Neuronal stem cell (in vitro differentiated cells): ENCODE results near the gene AFAP1.
A peak's percentile ranks its signal among the peaks of the same experiment; 100 is the strongest.

Experiments used
- DNase-seq: peaks from one replicate; pipeline ENCODE4 v3.0.0-alpha.2; 2013; ENCODE audit warnings: low spot score
- H2AFZ ChIP-seq: one replicate; pipeline ENCODE4 v1.6.1; 2013; ENCODE audit warnings: mild to moderate bottlenecking, low read length, inconsistent platforms
- H2AK5ac ChIP-seq: 2 replicates; pipeline ENCODE4 v1.6.1; 2013; ENCODE audit warnings: low read depth, mild to moderate bottlenecking, inconsistent platforms, low read length, moderate library complexity, mixed read lengths
- H2BK120ac ChIP-seq: 2 replicates; pipeline ENCODE4 v1.6.1; 2013; ENCODE audit warnings: low read depth, mild to moderate bottlenecking, inconsistent platforms, low read length, moderate library complexity, mixed read lengths
- H2BK12ac ChIP-seq: one replicate; pipeline ENCODE4 v1.6.1; 2013; ENCODE audit warnings: low read length, inconsistent platforms
- H2BK15ac ChIP-seq: 2 replicates; pipeline ENCODE4 v1.6.1; 2013; ENCODE audit warnings: mild to moderate bottlenecking, low read length, inconsistent platforms, mixed read lengths
- H2BK5ac ChIP-seq: one replicate; pipeline ENCODE4 v1.6.1; 2013; ENCODE audit warnings: inconsistent platforms, mild to moderate bottlenecking, low read length, moderate library complexity
- H3K14ac ChIP-seq: one replicate; pipeline ENCODE4 v1.6.1; 2013; ENCODE audit warnings: low read length, inconsistent platforms
- H3K18ac ChIP-seq: 2 replicates; pipeline ENCODE4 v1.6.1; 2013; ENCODE audit warnings: low read length, inconsistent platforms
- H3K23ac ChIP-seq: 2 replicates; pipeline ENCODE4 v1.6.1; 2013; ENCODE audit warnings: low read depth, mild to moderate bottlenecking, mixed read lengths, low read length, inconsistent platforms; ENCODE audit not compliant: poor library complexity
- H3K27ac ChIP-seq: replicated peaks from 3 replicates; pipeline ENCODE4 v1.5.1; 2013; ENCODE audit warnings: low read length, inconsistent platforms
- H3K27me3 ChIP-seq, 3 experiments: 2 replicates each; pipeline ENCODE4 v1.6.1; 2013; ENCODE audit warnings: low read length in 3 of 3, mild to moderate bottlenecking in 2 of 3, inconsistent platforms in 1 of 3, low read depth in 1 of 3, mixed read lengths in 1 of 3, moderate library complexity in 1 of 3; ENCODE audit not compliant: control insufficient read depth in 3 of 3, insufficient read depth in 3 of 3
- H3K36me3 ChIP-seq, 2 donors: replicated peaks in 1 of 2; 2 replicates each; pipeline ENCODE4 v1.6.1; 2013; ENCODE audit warnings: low read length in 2 of 2; ENCODE audit not compliant: control insufficient read depth in 2 of 2, insufficient read depth in 2 of 2
- H3K4ac ChIP-seq: 2 replicates; pipeline ENCODE4 v1.6.1; 2013; ENCODE audit warnings: inconsistent platforms, mild to moderate bottlenecking, low read length, moderate library complexity
- H3K4me1 ChIP-seq, 2 donors: 1 replicate in 1 of 2; 2 replicates in 1 of 2; pipeline ENCODE4 v1.6.1; 2013; ENCODE audit warnings: low read length in 2 of 2, low read depth in 1 of 2; ENCODE audit not compliant: control insufficient read depth in 2 of 2, insufficient read depth in 1 of 2
- H3K4me2 ChIP-seq: one replicate; pipeline ENCODE4 v1.6.1; 2013; ENCODE audit warnings: mild to moderate bottlenecking, low read length, inconsistent platforms; ENCODE audit not compliant: insufficient read depth, poor library complexity, severe bottlenecking
- H3K4me3 ChIP-seq, 2 donors: 2 replicates each; pipeline ENCODE4 v1.5.1; 2013; ENCODE audit warnings: low read length in 2 of 2, mild to moderate bottlenecking in 2 of 2, inconsistent platforms in 1 of 2, moderate library complexity in 1 of 2
- H3K79me1 ChIP-seq: one replicate; pipeline ENCODE4 v1.6.1; 2013; ENCODE audit warnings: low read depth, mild to moderate bottlenecking, inconsistent platforms, low read length, moderate library complexity
- H3K9ac ChIP-seq: one replicate; pipeline ENCODE4 v1.6.1; 2013; ENCODE audit warnings: mild to moderate bottlenecking, low read depth, low read length, inconsistent platforms; ENCODE audit not compliant: poor library complexity
- H3K9me3 ChIP-seq, 2 donors: replicated peaks in 1 of 2; 2 replicates each; pipeline versions ENCODE3 to v1.6.1; 2013; ENCODE audit warnings: low read length in 2 of 2, mild to moderate bottlenecking in 2 of 2, inconsistent platforms in 1 of 2, low read depth in 1 of 2, mixed read lengths in 1 of 2, moderate library complexity in 1 of 2; ENCODE audit not compliant: control insufficient read depth in 2 of 2, insufficient read depth in 1 of 2
- H4K8ac ChIP-seq: one replicate; pipeline ENCODE4 v1.6.1; 2013; ENCODE audit warnings: low read depth, mild to moderate bottlenecking, inconsistent platforms, low read length, moderate library complexity
- H4K91ac ChIP-seq: one replicate; pipeline ENCODE4 v1.6.1; 2013; ENCODE audit warnings: low read length, low read depth, mild to moderate bottlenecking, inconsistent platforms; ENCODE audit not compliant: poor library complexity
- WGBS, 2 donors: extraction: QIAGEN DNeasy Blood & Tissue Kit; methylation state at CpG; one replicate each; pipeline ENCODE4 v1.1.7; 2013; ENCODE audit warnings: missing lambda C conversion rate in 2 of 2, mixed read lengths in 1 of 2; ENCODE audit not compliant: insufficient read length in 2 of 2, insufficient replicate concordance in 1 of 2; ENCODE audit errors: extremely low coverage in 2 of 2; 5-methylcytosine and 5-hydroxymethylcytosine counted together

Gene AFAP1

DNA sequence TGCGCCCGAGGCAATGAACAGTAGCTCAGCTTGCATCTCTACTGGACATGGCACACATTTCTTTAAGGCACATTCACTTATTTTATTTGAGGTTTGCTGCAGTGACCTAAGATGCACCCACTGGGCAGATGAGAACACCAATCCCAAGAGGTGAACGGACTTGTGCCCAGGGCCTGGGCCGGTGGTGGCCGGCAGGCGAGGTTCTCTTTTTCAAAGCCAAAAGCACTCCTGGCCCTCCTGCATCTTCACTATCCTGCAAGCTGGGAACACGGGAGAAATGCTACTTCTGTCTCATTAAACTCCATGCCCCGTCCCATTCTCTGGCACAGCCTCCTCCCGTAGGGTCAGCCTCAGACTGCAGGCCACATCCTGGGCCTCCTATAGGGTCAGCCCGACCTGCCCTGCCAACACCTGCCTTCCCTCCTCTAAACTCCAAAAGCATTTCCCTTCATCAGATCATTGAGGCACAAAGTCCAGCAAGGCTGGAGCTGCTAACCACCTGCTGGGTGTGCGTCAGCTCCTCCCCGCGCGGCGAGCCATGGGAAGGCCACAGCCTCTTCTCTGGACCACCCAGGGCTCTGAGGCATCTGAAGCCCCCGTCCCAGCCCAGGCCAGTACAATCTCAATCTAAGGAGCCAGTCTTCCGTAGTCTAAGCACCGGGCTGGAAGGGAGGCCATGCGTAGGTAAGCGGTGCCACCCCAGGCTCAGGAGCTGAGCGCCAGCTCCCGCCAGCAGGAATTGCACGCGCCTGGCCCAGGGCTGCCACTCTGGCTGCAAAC, 166.1 kb downstream of the AFAP1 start:
- H3K4me1 ChIP-seq, result peaks cover 16 to 21% of the 10 kb centered on the region in 2 donors

DNA sequence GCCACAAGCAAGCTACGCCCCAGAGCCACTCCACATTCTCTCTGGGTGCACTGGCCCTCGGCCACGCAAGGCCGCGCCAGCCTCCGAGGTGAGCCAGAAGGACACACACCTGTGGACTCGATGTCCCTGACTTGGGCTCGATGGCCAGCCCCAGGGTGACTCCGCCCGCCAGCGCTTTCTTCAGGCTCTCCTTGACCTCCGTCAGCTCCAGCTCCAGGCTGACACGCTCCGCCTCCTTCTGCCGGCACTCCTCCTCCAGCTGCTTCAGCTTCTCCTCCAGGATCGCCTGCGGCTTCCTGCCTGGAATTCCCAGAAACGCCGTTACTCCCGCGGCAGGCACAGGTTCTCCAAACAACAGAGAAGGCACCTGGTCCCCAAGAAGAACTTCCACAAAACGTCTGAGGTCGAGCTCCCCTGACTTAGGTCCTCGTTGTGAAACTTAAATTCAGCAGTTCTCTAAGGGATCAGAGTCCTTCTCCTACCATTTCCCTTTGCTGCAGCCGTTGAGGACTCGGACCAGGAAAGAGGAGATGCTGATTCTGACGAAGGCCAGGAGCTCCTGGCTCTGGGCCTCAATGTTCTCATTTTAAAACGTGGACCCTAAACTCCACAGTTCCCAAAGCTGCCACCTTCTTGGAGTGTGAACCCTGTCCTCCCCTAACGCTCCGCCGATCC, 166.8 kb downstream of the AFAP1 start:
- H3K4ac ChIP-seq, result no peak overlapping the region
- no peaks in the 10 kb centered on the region for H3K9me3 ChIP-seq
- H3K23ac ChIP-seq, result no peak overlapping the region
- H3K4me1 ChIP-seq, result peaks cover 18 to 21% of the 10 kb centered on the region in 2 donors
- no peak overlapping the region for H2BK120ac ChIP-seq
- H4K8ac ChIP-seq, result no peak overlapping the region
- H2BK15ac ChIP-seq, result no peak overlapping the region
- no peak overlapping the region for H2BK12ac ChIP-seq
- H3K18ac ChIP-seq, result peak overlapping the region; percentile 19
- H3K14ac ChIP-seq, result no peak overlapping the region
- H3K27me3 ChIP-seq, result no peaks in the 10 kb centered on the region
- no peak overlapping the region for H3K9ac ChIP-seq
- no peak overlapping the region for H3K4me3 ChIP-seq
- no peak overlapping the region for H3K27ac ChIP-seq
- DNase-seq, result no peak
- H3K4me2 ChIP-seq, result no peak overlapping the region
- H4K91ac ChIP-seq, result no peak overlapping the region
- no peak overlapping the region for H2AFZ ChIP-seq
- no peak overlapping the region for H2AK5ac ChIP-seq
- peaks cover 3% of the 10 kb centered on the region for H3K79me1 ChIP-seq
- no CpG with 5 or more reads among the region's 31 CpGs for WGBS, 2 donors
- no peak overlapping the region for H2BK5ac ChIP-seq
- peaks cover 12 to 33% of the 10 kb centered on the region in 2 donors for H3K36me3 ChIP-seq

More for the DNA sequence above, 166.1 kb downstream of the AFAP1 start:
- Histone ChIP-seq H3K4me3 (no peak overlapping the region), H3K18ac (peak overlapping the region; percentile 58), H3K9ac (peak overlapping the region; percentile 26), H3K14ac (no peak overlapping the region), H2BK15ac (no peak overlapping the region), H3K79me1 (peaks cover 3% of the 10 kb centered on the region), H2BK120ac (no peak overlapping the region), H2BK12ac (no peak overlapping the region), H3K4me2 (no peak overlapping the region), H3K36me3 (peaks cover 15 to 38% of the 10 kb centered on the region in 2 donors), H3K27me3 (no peaks in the 10 kb centered on the region), H3K4ac (no peak overlapping the region), H4K91ac (no peak overlapping the region), H2BK5ac (no peak overlapping the region), H3K27ac (no peak overlapping the region), H3K23ac (peak overlapping the region; percentile 48), H4K8ac (no peak overlapping the region), H3K9me3 (no peaks in the 10 kb centered on the region), H2AFZ (no peak overlapping the region), H2AK5ac (no peak overlapping the region)
- no peak for DNase-seq
- WGBS, 2 donors, result no CpG with 5 or more reads among the region's 24 CpGs

DNA sequence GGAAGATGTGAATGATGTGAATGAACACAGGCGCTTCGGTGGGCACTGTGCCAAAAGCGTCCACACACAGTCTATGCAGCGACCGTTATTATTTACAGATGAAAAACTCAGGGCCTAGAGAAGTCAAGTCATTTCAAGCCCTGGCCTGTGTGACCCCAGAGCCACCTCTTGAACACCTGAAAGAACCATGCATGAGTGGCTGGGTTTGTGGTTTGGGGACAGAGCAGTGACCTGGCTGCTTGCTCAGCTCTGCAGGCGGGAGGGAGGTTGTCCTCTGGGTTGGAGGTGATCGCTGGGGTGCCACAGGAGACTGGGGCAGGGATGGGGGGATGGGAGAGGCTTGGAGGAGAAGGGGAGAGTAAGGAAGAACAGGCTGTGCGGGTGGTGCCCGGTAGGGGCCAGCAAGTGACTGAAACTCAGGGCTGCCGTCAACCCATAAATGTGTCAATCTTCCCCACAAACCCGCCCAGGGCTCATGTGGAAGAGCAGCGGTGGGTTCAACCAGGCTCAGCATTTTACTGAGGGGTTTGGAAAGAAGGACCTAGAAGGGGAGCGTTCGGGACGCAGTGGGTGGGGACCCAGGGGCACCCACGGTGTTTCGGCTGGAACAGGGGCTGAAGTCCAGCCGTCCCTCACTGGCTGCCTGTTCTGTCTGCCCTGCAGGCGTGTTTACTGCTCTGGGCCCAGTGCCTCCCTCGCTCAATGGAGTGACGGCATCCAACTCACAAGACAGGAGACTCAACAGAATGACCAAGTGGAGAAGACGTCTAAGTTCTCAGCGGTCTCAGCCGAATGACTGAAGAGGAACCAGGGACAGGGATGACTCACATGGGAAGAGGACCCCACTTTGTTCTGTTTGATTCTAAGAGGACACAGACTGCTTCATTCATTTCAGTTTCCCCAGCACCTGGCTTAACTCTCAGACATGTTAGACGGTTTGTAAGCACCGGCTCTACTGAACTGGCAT, 167.8 kb downstream of the AFAP1 start:
- Histone ChIP-seq H2BK5ac (peak overlapping the region; percentile 27), H3K18ac (peak overlapping the region; percentile 22), H2BK120ac (no peak overlapping the region), H3K4ac (no peak overlapping the region), H3K36me3 (peaks cover 8 to 35% of the 10 kb centered on the region in 2 donors), H3K9me3 (no peaks in the 10 kb centered on the region), H4K91ac (no peak overlapping the region), H3K27me3 (no peaks in the 10 kb centered on the region), H2AFZ (no peak overlapping the region), H2AK5ac (no peak overlapping the region), H3K9ac (no peak overlapping the region), H3K27ac (no peak overlapping the region), H3K23ac (no peak overlapping the region), H3K14ac (no peak overlapping the region), H3K4me1 (peaks cover 18 to 21% of the 10 kb centered on the region in 2 donors), H3K4me3 (no peak overlapping the region), H3K4me2 (no peak overlapping the region), H2BK12ac (no peak overlapping the region), H2BK15ac (no peak overlapping the region), H3K79me1 (peaks cover 1% of the 10 kb centered on the region), H4K8ac (no peak overlapping the region)
- WGBS, 2 donors, result no CpG with 5 or more reads among the region's 26 CpGs
- no peak for DNase-seq
